Stimulated activated CD8-positive, alpha-beta memory T cell treated with anti-CD3 and anti-CD28 coated beads, Interleukin-7, amount 100 ng/mL, for 4 hours (primary cell): ENCODE measurements around the gene ZNF578.
"Not testable (repeated sequence)": the region's sequence is repeated elsewhere in the genome, so short reads cannot be mapped to it uniquely, and the experiment has no call there.

Source experiments
- DNase-seq, 2 donors: peaks; one replicate each; pipeline ENCODE4 v3.0.0-alpha.2; 2020; ENCODE audit warnings: low read depth in 2 of 2

Gene ZNF578

GRCh38 chr19:52558732-52559445, 105.5 kb downstream of the ZNF578 start:
- DNase-seq = not testable (repeated sequence)

GRCh38 chr19:52561611-52562010, 108.3 kb downstream of the ZNF578 start:
- not testable (repeated sequence) for DNase-seq
